NT2/D1 (cell line): ENCODE measurements around the gene ZNFX1.
"Not testable (repeated sequence)": the region's sequence is repeated elsewhere in the genome, so short reads cannot be mapped to it uniquely, and the experiment has no call there.

Experiments used
- DNase-seq: peaks from one replicate; pipeline ENCODE4 v3.0.0-alpha.2; 2011; ENCODE audit warnings: low read depth, low spot score
- H3K27me3 ChIP-seq: 2 replicates; pipeline ENCODE4 v1.6.0; 2011; ENCODE audit warnings: mild to moderate bottlenecking; ENCODE audit not compliant: insufficient read length, insufficient read depth
- H3K36me3 ChIP-seq: 2 replicates; pipeline ENCODE4 v1.6.1; 2011; ENCODE audit warnings: mild to moderate bottlenecking, low read length, mixed read lengths; ENCODE audit not compliant: insufficient read depth, insufficient read length
- H3K4me1 ChIP-seq: 2 replicates; pipeline ENCODE4 v1.5.1; 2011; ENCODE audit not compliant: insufficient read depth, insufficient read length
- H3K4me3 ChIP-seq: 2 replicates; pipeline ENCODE4 v1.5.1; 2011; ENCODE audit warnings: low read depth; ENCODE audit not compliant: insufficient read length
- H3K9ac ChIP-seq: 2 replicates; pipeline ENCODE4 v1.6.0; 2011; ENCODE audit warnings: low read depth; ENCODE audit not compliant: insufficient read length
- H3K9me3 ChIP-seq: 2 replicates; pipeline ENCODE4 v1.5.1; 2011; ENCODE audit warnings: mild to moderate bottlenecking, low read length; ENCODE audit not compliant: insufficient read depth
- SUZ12 ChIP-seq: IDR thresholded peaks from 2 replicates; pipeline ENCODE4 v1.6.1; 2011; ENCODE audit not compliant: insufficient read length, insufficient read depth; ENCODE audit errors: extremely low read depth
- YY1 ChIP-seq: IDR thresholded peaks from 2 replicates; pipeline ENCODE4 v1.6.1; 2011; ENCODE audit not compliant: insufficient read length, insufficient read depth
- ZNF274 ChIP-seq: IDR thresholded peaks from 2 replicates; pipeline ENCODE4 v1.6.1; 2011; ENCODE audit warnings: mild to moderate bottlenecking, low read depth, low read length

The ZNFX1 gene

GRCh38 chr20:49203011-49203410 is 74.8 kb downstream of the ZNFX1 start:
- TF ChIP-seq YY1 (no peak), ZNF274 (no peak), SUZ12 (no peak)
- Histone ChIP-seq H3K9me3 (no peaks in the 10 kb centered on the region), H3K4me3 (no peak overlapping the region), H3K36me3 (no peaks in the 10 kb centered on the region), H3K27me3 (no peaks in the 10 kb centered on the region), H3K4me1 (no peaks in the 10 kb centered on the region), H3K9ac (no peak overlapping the region)
- DNase-seq = no peak

- TF ChIP-seq ZNF274 (no peak), YY1 (no peak), SUZ12 (no peak)
- Histone ChIP-seq H3K36me3 (no peaks in the 10 kb centered on the region), H3K27me3 (no peaks in the 10 kb centered on the region), H3K4me1 (no peaks in the 10 kb centered on the region), H3K9ac (no peak overlapping the region), H3K4me3 (no peak overlapping the region), H3K9me3 (no peaks in the 10 kb centered on the region)
- DNase-seq = no peak
Measured at GRCh38 chr20:49199729-49200293, 78.0 kb downstream of the ZNFX1 start.

GRCh38 chr20:49192944-49193518 is 84.8 kb downstream of the ZNFX1 start:
- H3K4me1 ChIP-seq, H3K4me3 ChIP-seq, H3K36me3 ChIP-seq, H3K9me3 ChIP-seq, DNase-seq, H3K9ac ChIP-seq, H3K27me3 ChIP-seq: not testable (repeated sequence)
